CD4-positive, alpha-beta T cell treated with Interleukin-4 for 1 hour (primary cell): Measurements from ENCODE around the gene CDC42BPB.

Experiments used
- DNase-seq, 2 donors: peaks; one replicate each; pipeline ENCODE4 v3.0.0-alpha.2; 2020 to 2022

The CDC42BPB gene

GRCh38 chr14:102984336-102985102 is 72.8 kb downstream of the CDC42BPB start:
- DNase-seq: no peak

DNA sequence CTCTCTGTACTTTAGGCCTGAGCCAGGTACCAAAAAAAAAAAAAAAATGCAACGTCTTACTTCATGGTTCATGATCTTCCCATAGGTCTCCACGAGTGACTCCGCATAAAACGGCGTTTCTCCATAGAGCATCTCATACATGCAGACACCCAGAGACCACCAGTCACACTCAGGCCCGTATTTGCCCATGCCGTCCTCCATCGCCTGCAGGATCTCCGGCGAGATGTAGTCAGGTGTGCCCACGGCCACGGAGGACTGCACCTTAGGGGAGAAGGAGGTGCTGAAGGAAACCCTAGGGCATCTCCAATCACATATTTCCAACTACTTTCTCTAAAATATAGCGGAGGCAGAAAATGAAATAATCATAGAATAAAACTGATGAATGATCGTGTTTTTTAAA is 73.9 kb downstream of the CDC42BPB start:
- DNase-seq: no peak

GRCh38 chr14:102982852-102983470 is 74.4 kb downstream of the CDC42BPB start:
- no peak for DNase-seq

- no peak for DNase-seq
These were observed 76.9 kb downstream of the CDC42BPB start for GRCh38 chr14:102980409-102980810.

- no peak for DNase-seq
These were observed 77.9 kb downstream of the CDC42BPB start for GRCh38 chr14:102979406-102979805.

- no peak for DNase-seq
These were observed 79.9 kb downstream of the CDC42BPB start for GRCh38 chr14:102977475-102977874.

- no peak for DNase-seq
These were observed 81.7 kb downstream of the CDC42BPB start for GRCh38 chr14:102975662-102976061.

- no peak for DNase-seq
These were observed 83.6 kb downstream of the CDC42BPB start for GRCh38 chr14:102973706-102974285.

DNA sequence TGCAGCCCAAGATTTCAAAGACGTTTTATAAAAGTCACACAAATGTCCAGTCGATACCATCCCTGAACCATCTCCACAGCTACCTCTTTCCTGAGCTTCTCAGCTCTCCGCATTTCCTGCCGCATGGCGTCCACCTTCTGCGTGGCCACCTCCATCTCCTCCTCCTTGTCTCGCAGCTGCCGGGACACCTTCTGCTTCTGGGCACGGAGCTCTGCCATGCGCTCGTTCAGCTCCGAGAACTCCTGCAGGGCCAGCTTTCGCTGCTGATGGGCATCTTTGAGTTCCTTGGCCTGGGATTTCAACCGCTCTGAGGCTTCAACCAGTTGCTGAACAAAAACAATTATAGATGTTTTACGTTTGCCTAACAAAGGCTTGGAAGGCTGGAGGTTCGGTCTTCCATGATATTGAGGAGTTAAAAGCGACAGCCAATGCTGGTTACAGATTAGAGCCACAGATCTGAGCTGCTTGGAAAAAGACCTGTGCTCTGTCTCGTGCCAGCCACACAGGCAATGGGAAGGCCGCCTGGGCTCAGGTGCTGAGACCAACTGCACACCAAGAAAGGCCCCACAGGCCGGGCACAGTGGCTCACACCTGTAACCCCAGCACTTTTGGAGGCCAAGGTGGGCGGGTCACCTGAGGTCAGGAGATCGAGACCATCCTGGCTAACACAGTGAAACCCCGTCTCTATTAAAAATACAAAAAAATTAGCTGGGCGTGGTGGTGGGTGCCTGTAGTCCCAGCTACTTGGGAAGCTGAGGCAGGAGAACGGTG is 85.3 kb downstream of the CDC42BPB start:
- DNase-seq: no peak

DNA sequence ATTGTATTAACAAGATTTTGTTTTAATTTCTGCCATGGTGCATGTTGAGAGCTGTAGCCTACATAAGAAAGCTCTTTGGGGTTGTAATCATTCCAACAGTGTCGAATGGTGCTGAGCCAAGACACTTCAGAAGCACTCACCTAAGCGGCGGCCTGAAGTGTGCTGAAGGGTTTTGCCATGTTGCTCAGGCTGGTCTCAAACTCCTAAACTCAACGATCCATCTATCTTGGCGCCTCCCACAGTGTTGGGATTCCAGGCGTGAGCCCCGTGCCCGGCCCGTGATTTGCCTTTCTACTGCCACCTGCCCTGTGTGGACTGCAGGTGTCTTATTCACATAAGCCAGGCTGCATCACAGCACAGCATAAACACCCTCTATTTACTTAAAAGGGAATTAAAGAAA is 86.0 kb downstream of the CDC42BPB start:
- DNase-seq: no peak

GRCh38 chr14:102970496-102970895 is 86.9 kb downstream of the CDC42BPB start:
- no peak for DNase-seq

DNA sequence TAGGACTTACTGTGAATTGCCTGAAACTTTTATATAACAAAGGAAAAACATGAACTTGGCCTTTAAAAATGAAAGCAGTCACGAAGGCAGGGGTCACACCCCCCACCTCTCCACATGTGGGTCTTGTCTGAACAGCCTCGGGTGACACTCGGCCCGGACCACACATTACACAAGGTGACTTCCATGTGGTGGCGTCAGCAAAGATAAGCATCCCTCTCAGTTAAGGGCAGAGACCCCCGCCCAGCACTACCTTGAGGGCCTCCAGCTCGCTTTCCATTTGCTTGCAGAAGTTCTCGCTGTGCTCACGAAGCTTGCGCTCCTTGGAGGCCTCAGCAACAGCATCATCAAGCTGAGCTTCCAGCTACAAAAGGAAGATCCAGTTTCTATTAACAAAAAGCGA is 87.4 kb downstream of the CDC42BPB start:
- DNase-seq: no peak

GRCh38 chr14:102969060-102969791 is 88.1 kb downstream of the CDC42BPB start:
- no peak for DNase-seq

DNA sequence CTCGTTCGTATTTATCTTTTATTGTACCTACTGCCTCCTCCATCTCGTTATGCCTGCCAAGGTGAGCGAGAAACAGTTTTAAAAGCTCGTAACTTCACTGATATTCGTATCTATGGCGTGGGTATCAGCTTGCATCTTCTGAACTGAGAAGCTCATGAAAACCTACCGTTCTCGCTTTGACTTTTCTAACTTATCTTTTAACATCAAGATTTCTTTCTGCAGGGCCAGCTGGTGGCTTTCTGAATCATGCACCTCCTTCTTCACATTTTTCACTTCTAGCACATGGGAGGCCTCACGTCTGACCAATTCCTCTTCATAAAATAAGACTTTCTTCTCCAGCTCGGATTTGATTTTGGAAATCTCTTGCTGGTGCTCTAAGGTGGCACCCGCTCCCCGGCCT is 89.0 kb downstream of the CDC42BPB start:
- no peak for DNase-seq

DNA sequence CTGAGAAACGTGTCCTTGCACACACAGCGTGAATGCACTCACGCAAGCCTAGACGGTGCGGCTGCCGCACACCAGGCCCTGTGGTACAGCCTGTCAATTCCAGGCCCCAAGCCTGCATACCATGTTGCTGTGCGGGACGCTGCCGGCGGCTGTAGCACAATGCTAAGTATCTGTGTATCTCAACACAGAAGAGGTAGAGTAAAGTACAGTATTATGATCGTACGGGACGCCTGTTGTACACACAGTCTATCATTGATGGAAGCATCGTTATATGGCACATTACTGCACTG is 89.9 kb downstream of the CDC42BPB start:
- DNase-seq: no peak

DNA sequence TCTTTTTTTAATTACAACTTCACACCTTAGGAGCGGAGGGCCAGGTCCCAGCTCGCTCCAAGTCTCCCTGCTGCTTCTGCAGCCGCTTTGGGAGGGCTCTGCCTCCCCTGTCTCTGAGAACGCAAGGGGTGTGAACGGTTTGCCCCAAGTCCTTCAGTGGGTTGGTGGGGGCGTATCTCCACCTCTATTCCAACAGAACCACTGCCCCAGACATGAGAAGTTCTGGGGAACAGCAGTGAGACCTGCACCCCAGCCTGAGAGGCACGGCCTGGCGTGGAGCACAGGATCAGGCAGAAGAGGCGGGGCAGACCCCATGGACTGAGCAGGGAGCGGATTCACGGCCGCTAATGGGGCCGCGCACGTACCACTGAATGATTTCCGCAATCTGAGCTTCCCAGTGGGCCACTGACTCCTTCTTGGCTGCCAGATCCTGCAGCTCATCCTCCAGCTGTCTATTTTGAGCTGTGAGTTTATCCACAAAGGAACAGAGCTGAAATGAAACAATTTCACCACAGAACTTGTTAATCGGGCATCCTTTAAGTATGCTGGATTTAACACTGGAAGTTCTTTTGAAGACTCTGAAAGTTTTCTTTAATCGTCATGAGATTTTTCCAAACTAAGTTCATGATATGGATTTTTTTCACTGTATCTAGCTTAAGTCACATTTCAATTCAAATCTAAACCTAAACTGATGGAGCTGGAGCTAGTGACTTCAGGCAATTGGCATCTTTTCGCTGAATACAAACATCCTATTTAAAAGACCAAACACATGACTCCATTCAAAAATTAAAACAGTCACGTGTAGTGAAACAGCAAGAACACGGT is 90.5 kb downstream of the CDC42BPB start:
- no peak for DNase-seq

GRCh38 chr14:102965971-102966655 is 91.2 kb downstream of the CDC42BPB start:
- no peak for DNase-seq

DNA sequence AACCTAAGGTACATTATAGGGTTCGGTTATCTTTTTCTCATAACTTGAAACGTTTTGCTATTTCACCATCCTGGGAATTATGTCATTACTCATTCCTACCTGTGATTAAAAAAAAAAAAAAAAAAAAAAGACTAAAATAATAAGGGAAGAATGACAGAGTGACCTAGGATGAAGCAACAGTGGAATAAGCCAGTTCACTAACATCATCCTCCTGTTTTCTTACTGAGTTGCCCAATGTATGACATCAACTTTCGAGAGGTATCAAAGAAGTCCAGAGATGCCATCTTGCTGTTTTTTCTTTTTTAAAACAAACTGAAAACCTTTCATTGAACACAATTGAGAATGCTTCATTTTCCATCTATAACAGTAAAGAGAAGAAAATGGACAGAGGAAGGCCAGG is 92.1 kb downstream of the CDC42BPB start:
- DNase-seq: no peak

DNA sequence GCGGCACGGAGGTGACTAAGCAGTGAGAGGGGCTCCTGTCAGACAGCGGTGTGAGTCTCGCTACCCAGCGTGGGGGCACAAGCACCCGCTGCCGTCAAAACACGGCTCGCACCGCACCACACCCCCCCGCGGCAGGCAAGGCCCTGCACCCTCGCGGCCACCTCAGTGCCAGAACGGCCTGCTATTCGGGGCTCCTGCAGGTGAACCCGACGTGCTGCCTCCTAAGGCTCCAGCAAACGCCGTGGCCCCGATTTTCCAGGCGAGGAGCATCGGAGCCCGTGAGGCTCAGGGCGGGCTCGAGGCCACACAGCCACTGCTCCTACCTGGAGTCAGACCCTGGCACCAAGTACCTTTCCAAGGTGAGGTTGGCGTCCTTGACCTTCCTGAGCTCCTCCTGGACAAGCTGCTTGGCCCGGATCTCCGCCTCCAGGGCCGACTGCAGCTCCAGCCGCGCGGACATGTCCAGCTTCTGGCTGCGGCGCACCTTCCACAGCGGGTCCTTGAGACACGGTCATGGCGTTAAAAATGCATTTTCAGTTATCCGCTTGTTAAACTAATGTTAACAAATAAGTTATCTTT is 93.1 kb downstream of the CDC42BPB start:
- DNase-seq: no peak

- DNase-seq: no peak
These were observed 95.2 kb downstream of the CDC42BPB start for GRCh38 chr14:102962111-102962627.

DNA sequence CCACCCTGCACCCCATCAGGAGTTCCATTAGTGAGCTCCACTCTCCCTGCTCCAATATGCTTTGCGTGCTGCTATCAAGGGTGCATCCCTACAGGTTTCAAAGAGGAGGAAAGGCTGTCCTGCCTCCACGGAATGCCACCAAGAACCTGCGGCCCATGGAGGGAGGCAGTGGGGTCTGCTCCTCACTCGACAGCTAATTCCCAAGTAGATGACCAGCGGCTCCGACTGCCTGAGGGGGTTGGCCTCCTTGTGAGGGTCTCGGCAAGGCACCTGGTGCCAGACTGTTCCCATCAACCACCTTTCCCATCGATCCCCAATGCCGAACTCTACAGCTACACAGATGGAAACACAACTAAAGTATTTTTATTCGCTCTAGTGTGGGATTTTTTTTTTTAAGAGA is 98.9 kb downstream of the CDC42BPB start:
- DNase-seq: no peak
